ENCODE measurements around the gene FCHSD2.

DNA sequence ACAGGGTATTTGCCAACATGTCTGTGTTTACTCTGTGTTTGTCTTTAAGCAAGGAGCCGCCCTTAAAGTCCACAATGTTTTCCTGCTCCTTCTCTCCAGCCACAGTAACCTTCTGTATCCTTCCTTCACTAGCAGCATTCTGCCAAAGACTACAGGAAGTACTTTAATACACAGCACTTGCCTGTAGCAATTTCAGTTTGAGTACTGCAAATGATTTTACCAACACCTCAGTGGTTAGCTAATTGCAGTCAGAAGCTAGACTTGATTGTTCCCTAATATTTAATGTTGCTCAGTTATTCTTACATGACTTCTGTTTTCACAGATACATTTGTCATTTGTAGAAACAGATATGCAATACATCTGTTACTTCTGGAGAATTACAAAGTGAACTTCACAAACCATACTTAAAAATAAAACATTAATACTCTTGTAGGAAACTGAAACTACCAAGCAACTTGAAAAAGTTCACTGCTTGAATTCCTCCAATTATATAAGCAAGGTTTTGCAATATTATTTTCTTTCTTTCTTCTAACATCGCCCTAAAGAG is 69.1 kb downstream of the FCHSD2 start:
- TF ChIP-seq TAF1 (IDR thresholded peaks at IDR 0.05; ENCODE audit: borderline replicate concordance, insufficient read depth, low read length), result no peak
- TF ChIP-seq, protein P1, sequence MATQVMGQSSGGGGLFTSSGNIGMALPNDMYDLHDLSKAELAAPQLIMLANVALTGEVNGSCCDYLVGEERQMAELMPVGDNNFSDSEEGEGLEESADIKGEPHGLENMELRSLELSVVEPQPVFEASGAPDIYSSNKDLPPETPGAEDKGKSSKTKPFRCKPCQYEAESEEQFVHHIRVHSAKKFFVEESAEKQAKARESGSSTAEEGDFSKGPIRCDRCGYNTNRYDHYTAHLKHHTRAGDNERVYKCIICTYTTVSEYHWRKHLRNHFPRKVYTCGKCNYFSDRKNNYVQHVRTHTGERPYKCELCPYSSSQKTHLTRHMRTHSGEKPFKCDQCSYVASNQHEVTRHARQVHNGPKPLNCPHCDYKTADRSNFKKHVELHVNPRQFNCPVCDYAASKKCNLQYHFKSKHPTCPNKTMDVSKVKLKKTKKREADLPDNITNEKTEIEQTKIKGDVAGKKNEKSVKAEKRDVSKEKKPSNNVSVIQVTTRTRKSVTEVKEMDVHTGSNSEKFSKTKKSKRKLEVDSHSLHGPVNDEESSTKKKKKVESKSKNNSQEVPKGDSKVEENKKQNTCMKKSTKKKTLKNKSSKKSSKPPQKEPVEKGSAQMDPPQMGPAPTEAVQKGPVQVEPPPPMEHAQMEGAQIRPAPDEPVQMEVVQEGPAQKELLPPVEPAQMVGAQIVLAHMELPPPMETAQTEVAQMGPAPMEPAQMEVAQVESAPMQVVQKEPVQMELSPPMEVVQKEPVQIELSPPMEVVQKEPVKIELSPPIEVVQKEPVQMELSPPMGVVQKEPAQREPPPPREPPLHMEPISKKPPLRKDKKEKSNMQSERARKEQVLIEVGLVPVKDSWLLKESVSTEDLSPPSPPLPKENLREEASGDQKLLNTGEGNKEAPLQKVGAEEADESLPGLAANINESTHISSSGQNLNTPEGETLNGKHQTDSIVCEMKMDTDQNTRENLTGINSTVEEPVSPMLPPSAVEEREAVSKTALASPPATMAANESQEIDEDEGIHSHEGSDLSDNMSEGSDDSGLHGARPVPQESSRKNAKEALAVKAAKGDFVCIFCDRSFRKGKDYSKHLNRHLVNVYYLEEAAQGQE (IDR thresholded peaks at IDR 0.05; ENCODE audit: insufficient read depth in 1 of 2, low read depth in 2 of 2, low read length in 2 of 2), result no peak
- TF ChIP-seq POLR2AphosphoS5 (IDR thresholded peaks at IDR 0.05; ENCODE audit: low read depth, low read length), result no peak
- TF ChIP-seq FOXP2 (optimal IDR thresholded peaks at IDR 0.05; ENCODE audit: borderline replicate concordance, extremely low read depth, extremely low read length, insufficient read depth), result no peak
- TF ChIP-seq SIN3A (IDR thresholded peaks at IDR 0.05; ENCODE audit: borderline replicate concordance, insufficient read depth, low read length), result no peak

Measured in PFSK-1 (cell line).